ENCODE results near the gene NDUFS3. TPM values are rescaled to one million over a fixed set of nuclear protein-coding genes. Genes with fewer than 3 reads are reported as not detected.
A peak's percentile ranks its signal among the peaks of the same experiment; 100 is the strongest.

NDUFS3 gene
- total and polyA plus RNA-seq, 2 donors from 2014 or later = 85.8 to 368 TPM

DNA sequence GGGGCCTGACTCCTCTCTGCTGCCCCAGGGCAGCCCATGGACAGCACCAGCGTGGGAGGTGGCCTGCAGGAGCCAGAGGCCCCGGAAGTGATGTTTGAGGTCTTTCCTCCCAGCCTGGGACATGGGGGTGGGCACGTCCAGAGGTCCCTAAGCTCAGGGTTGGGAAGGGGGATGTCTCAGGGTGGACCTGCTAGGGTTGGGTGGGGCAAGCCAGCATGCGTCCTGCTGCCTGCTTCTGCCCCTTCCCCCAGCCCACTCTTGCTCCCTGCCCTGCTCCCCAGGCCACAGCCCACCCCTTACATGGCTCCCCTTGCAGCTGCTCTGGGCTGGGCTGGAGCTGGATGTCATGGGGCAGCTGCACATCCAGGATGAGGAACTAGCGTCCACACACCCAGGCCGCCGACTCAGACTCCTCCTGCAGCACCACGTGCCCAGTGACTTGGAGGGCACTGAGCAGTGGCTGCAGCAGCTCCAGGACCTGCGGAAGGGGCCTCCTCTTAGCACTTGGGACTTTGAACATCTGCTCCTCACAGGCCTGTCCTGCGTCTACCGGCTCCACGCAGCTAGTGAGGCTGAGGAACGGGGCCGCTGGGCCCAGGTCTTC, 9.0 kb downstream of the NDUFS3 start:
- H3K9ac ChIP-seq (ENCODE audit: low read length in 3 of 3) = no peak overlapping the region
- DNase-seq (peak in 2 of 5 donors; percentile 35 to 73), FAIRE-seq (no peak)
- H3K9me3 ChIP-seq (ENCODE audit: control insufficient read depth in 2 of 3, insufficient read depth in 1 of 3, low read length in 3 of 3) = no peaks in the 10 kb centered on the region
- H3K27ac ChIP-seq (ENCODE audit: low read depth in 2 of 2, low read length in 2 of 2) = no peak overlapping the region
- TF ChIP-seq CTCF (IDR thresholded peaks at IDR 0.05; ENCODE audit: borderline replicate concordance, extremely low read depth, insufficient read depth) = no peak
- peaks cover 0 to 2% (median 0%) of the 10 kb centered on the region in 3 donors for H3K4me1 ChIP-seq (ENCODE audit: control insufficient read depth in 2 of 3, insufficient read depth in 2 of 3, low read depth in 1 of 3, low read length in 3 of 3)
- peaks cover 0 to 14% (median 10%) of the 10 kb centered on the region in 3 donors for H3K36me3 ChIP-seq (ENCODE audit: control insufficient read depth in 2 of 3, insufficient read depth in 3 of 3, low read length in 3 of 3)
- H3K4me3 ChIP-seq (ENCODE audit: low read length in 3 of 3) = no peak overlapping the region
- intact Hi-C loops (cut with DNase I) = no loop called here
- H3K27me3 ChIP-seq (ENCODE audit: control insufficient read depth, insufficient read depth, low read length) = no peaks in the 10 kb centered on the region

DNA sequence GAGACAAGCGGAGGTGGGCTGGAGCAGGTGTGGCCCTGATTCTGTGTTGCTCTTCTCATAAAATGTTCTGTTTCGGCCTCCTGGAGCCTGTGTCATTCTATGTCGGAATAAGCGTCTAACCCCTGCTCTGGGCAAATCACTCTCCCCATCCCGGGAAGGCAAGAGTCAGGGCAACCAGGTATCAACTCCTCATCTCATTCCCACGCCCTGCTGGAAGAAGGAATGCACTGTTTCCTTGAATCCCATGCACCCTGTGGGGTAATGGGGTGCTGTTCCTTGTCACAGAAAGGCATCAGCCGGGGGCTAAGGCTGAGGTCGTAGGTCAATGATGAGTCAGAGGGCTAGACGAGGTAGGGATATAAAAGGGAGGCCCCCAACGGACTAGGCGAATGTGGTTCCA, 10.2 kb downstream of the NDUFS3 start:
- DNase-seq (no peak), FAIRE-seq (no peak)
- intact Hi-C loops (cut with DNase I) = no loop called here
- Histone ChIP-seq H3K9me3 (ENCODE audit: control insufficient read depth in 2 of 3, insufficient read depth in 1 of 3, low read length in 3 of 3) (no peaks in the 10 kb centered on the region), H3K4me3 (ENCODE audit: low read length in 3 of 3) (peak overlapping the region in 1 of 3 donors; percentile 32), H3K4me1 (ENCODE audit: control insufficient read depth in 2 of 3, insufficient read depth in 2 of 3, low read depth in 1 of 3, low read length in 3 of 3) (peaks cover 0 to 2% (median 0%) of the 10 kb centered on the region in 3 donors), H3K27ac (ENCODE audit: low read depth in 2 of 2, low read length in 2 of 2) (no peak overlapping the region), H3K36me3 (ENCODE audit: control insufficient read depth in 2 of 3, insufficient read depth in 3 of 3, low read length in 3 of 3) (peaks cover 0 to 3% (median 3%) of the 10 kb centered on the region in 3 donors), H3K9ac (ENCODE audit: low read length in 3 of 3) (no peak overlapping the region), H3K27me3 (ENCODE audit: control insufficient read depth, insufficient read depth, low read length) (peaks cover 3% of the 10 kb centered on the region)
- TF ChIP-seq CTCF (IDR thresholded peaks at IDR 0.05; ENCODE audit: borderline replicate concordance, extremely low read depth, insufficient read depth) = no peak

- Histone ChIP-seq H3K4me1 (ENCODE audit: control insufficient read depth in 2 of 3, insufficient read depth in 2 of 3, low read depth in 1 of 3, low read length in 3 of 3) (peaks cover 0 to 2% (median 0%) of the 10 kb centered on the region in 3 donors), H3K27ac (ENCODE audit: low read depth in 2 of 2, low read length in 2 of 2) (no peak overlapping the region), H3K4me3 (ENCODE audit: low read length in 3 of 3) (peak overlapping the region in 2 of 3 donors; percentile 32 to 58), H3K36me3 (ENCODE audit: control insufficient read depth in 2 of 3, insufficient read depth in 3 of 3, low read length in 3 of 3) (no peaks in the 10 kb centered on the region), H3K9ac (ENCODE audit: low read length in 3 of 3) (peak overlapping the region in 1 of 3 donors; percentile 20), H3K27me3 (ENCODE audit: control insufficient read depth, insufficient read depth, low read length) (peaks cover 3% of the 10 kb centered on the region), H3K9me3 (ENCODE audit: control insufficient read depth in 2 of 3, insufficient read depth in 1 of 3, low read length in 3 of 3) (no peaks in the 10 kb centered on the region)
- intact Hi-C loops (cut with DNase I) = no loop called here
- FAIRE-seq (no peak), DNase-seq (peak in 4 of 5 donors; percentile 59 to 70 (median 66))
- no peak for TF ChIP-seq CTCF (IDR thresholded peaks at IDR 0.05; ENCODE audit: borderline replicate concordance, extremely low read depth, insufficient read depth)
Measured at GRCh38 chr11:47589584-47589976, 10.7 kb downstream of the NDUFS3 start.

Data from kidney (tissue), 14 donors.